Measurements from ENCODE around the gene ADD3. TPM values are rescaled to one million over a fixed set of nuclear protein-coding genes. Genes with fewer than 3 reads are reported as not detected.

ADD3 gene
- total and polyA plus RNA-seq, 2 of the 13 experiments (the other 11 are each of a cell fraction or from before 2014, with no cell fraction given) = 44.7 to 57.5 TPM

GRCh38 chr10:109967739-109968088 is 40.1 kb upstream of the ADD3 start:
- peak; percentile 11 for ATAC-seq
- H3K4me1 ChIP-seq (ENCODE audit: insufficient read depth, low read length) = peaks cover 76% of the 10 kb centered on the region
- no peaks in the 10 kb centered on the region for H3K27me3 ChIP-seq (ENCODE audit: control insufficient read depth in 1 of 2, insufficient read depth in 2 of 2, low read length in 2 of 2)
- FAIRE-seq = no peak
- peak overlapping the region; percentile 62 for H3K27ac ChIP-seq (ENCODE audit: extremely low read length, insufficient read depth, low read length)
- intact Hi-C loops (cut with micrococcal nuclease; ENCODE audit: unreplicated experiment) = loop anchor here (2.0 to 10.0 kb wide), 3 partner anchors 39 to 147 kb away; partner anchors contain the start of gene ADD3
- CTCF ChIA-PET (ENCODE audit: low intra/inter-chr PET ratio, low total read pairs) = no interaction called here
- POLR2A ChIA-PET = interaction anchor here (1.0 to 1.1 kb wide), 2 partner anchors 20 to 40 kb away, joined by 3 to 4 read pairs; partner anchors contain the start of gene ADD3
- no peaks in the 10 kb centered on the region for H4K20me1 ChIP-seq (ENCODE audit: insufficient read depth, low read length)
- no peak overlapping the region for H2AFZ ChIP-seq (ENCODE audit: low read length)
- H3K79me2 ChIP-seq (ENCODE audit: insufficient read depth, low read length) = no peaks in the 10 kb centered on the region
- no peak for DNase-seq (ENCODE audit: low spot score)
- BruUV-seq (replicated peaks) = no TSS peak
- no peak for TF ChIP-seq ZNF891 (CRISPR knock-in tag; IDR thresholded peaks at IDR 0.05)
- 0 out of 2 replicates have a peak, but pooled peaks have one; percentile 1 for TF ChIP-seq HOMEZ (CRISPR knock-in tag; IDR thresholded peaks at IDR 0.05; ENCODE audit: low read depth)
- TF ChIP-seq ZNF446 (CRISPR knock-in tag; IDR thresholded peaks at IDR 0.05) = 0 out of 2 replicates have a peak, but pooled peaks have one; percentile 2
- TF ChIP-seq ZNF629 (CRISPR knock-in tag; conservative IDR thresholded peaks at IDR 0.05) = no peak
- TF ChIP-seq ZNF552 (CRISPR knock-in tag; IDR thresholded peaks at IDR 0.05; ENCODE audit: borderline replicate concordance) = no peak
- 0 out of 2 replicates have a peak, but pooled peaks have one; percentile 8 for TF ChIP-seq PHF21A (CRISPR knock-in tag; IDR thresholded peaks at IDR 0.05)
- H3K4me2 ChIP-seq (ENCODE audit: low read depth, low read length) = peak overlapping the region; percentile 79
- no peaks in the 10 kb centered on the region for H3K36me3 ChIP-seq (replicated peaks in 1 of 2; ENCODE audit: control insufficient read depth in 1 of 2, insufficient read depth in 2 of 2, low read length in 2 of 2)
- no peaks in the 10 kb centered on the region for H3K9me3 ChIP-seq (ENCODE audit: low read length)
- peak overlapping the region; percentile 29; the same call in 1 of the 2 replicates for H3K9ac ChIP-seq (ENCODE audit: insufficient read depth, low read depth, low read length)
- in situ Hi-C loops (cut with HindIII; ENCODE audit: extremely low pct_ligation_motif_present, low pct_unique_long_range_greater_than_20kb) = loop anchor here (5.0 kb wide), 1 partner anchor 40 kb away; the partner anchor contains the start of gene ADD3
- peak overlapping the region; percentile 41 to 56 (median 45); a peak in 3 of 6 replicates for H3K4me3 ChIP-seq (replicated peaks in 1 of 3; ENCODE audit: insufficient read depth in 1 of 3, low read depth in 2 of 3, low read length in 3 of 3)

All from HepG2 (cell line).